Chondrocyte (in vitro differentiated cells): ENCODE results near the gene SLC26A8. TPM values are rescaled to one million over a fixed set of nuclear protein-coding genes. Genes with fewer than 3 reads are reported as not detected.

Experiments
- DNase-seq: peaks from one replicate; pipeline ENCODE4 v3.0.0; 2021; ENCODE audit warnings: mixed read lengths, low spot score
- H3K27ac Mint-ChIP-seq: one replicate; pipeline ENCODE4 v1.8.0; 2021; ENCODE audit warnings: mild to moderate bottlenecking, moderate library complexity, mixed read lengths; ENCODE audit not compliant: unreplicated experiment
- H3K27me3 Mint-ChIP-seq: 2 replicates; pipeline ENCODE4 v1.8.0; 2021; ENCODE audit warnings: low read depth, mixed read lengths
- H3K36me3 Mint-ChIP-seq: 2 replicates; pipeline ENCODE4 v1.8.0; 2021; ENCODE audit warnings: low read depth, mixed read lengths
- H3K4me1 Mint-ChIP-seq: 2 replicates; pipeline ENCODE4 v1.8.0; 2021; ENCODE audit warnings: low read depth, mild to moderate bottlenecking, mixed read lengths
- H3K4me3 Mint-ChIP-seq: one replicate; pipeline ENCODE4 v1.8.0; 2021; ENCODE audit warnings: mild to moderate bottlenecking, moderate library complexity, mixed read lengths; ENCODE audit not compliant: unreplicated experiment
- H3K9me3 Mint-ChIP-seq: 2 replicates; pipeline ENCODE4 v1.8.0; 2021; ENCODE audit warnings: low read depth, mixed read lengths
- CTCF ChIP-seq: fragments of 200-600 bp; sonication (generic); IDR thresholded peaks from 2 replicates; pipeline ENCODE4 v1.5.0; 2021; ENCODE audit warnings: antibody characterized with exemption, mild to moderate bottlenecking, moderate library complexity
- total RNA-seq: library from RNA; stranded (reverse); gene quantifications from 3 replicates; pipeline ENCODE4 v1.2.1, GENCODE V29; 2021

SLC26A8 gene
- total RNA-seq, 1 donor from 2014 or later: 0.15 TPM

- Mint-ChIP-seq H3K4me3 (no peak overlapping the region), H3K9me3 (no peaks in the 10 kb centered on the region), H3K27ac (no peak overlapping the region), H3K36me3 (peaks cover 13% of the 10 kb centered on the region), H3K4me1 (peaks cover 29% of the 10 kb centered on the region), H3K27me3 (no peaks in the 10 kb centered on the region)
- DNase-seq: no peak
- TF ChIP-seq CTCF: no peak
Measured at GRCh38 chr6:36062247-36062646, 37.8 kb upstream of the SLC26A8 start.

- H3K4me3 Mint-ChIP-seq: no peak overlapping the region
- peaks cover 13% of the 10 kb centered on the region for H3K36me3 Mint-ChIP-seq
- H3K9me3 Mint-ChIP-seq: no peaks in the 10 kb centered on the region
- H3K4me1 Mint-ChIP-seq: peaks cover 21% of the 10 kb centered on the region
- no peak overlapping the region for H3K27ac Mint-ChIP-seq
- no peak for TF ChIP-seq CTCF
- no peaks in the 10 kb centered on the region for H3K27me3 Mint-ChIP-seq
- no peak for DNase-seq
Measured at GRCh38 chr6:36061236-36061635, 36.8 kb upstream of the SLC26A8 start.

- Mint-ChIP-seq H3K4me1 (no peaks in the 10 kb centered on the region), H3K9me3 (no peaks in the 10 kb centered on the region), H3K27me3 (no peaks in the 10 kb centered on the region), H3K27ac (no peak overlapping the region), H3K4me3 (no peak overlapping the region), H3K36me3 (peaks cover 13% of the 10 kb centered on the region)
- TF ChIP-seq CTCF: no peak
- no peak for DNase-seq
Measured at GRCh38 chr6:36056178-36056577, 31.7 kb upstream of the SLC26A8 start.

GRCh38 chr6:36054956-36055355 lies 30.5 kb upstream of the SLC26A8 start:
- Mint-ChIP-seq H3K27ac (no peak overlapping the region), H3K27me3 (no peaks in the 10 kb centered on the region), H3K9me3 (no peaks in the 10 kb centered on the region), H3K4me1 (no peaks in the 10 kb centered on the region), H3K36me3 (peaks cover 7% of the 10 kb centered on the region), H3K4me3 (no peak overlapping the region)
- DNase-seq: no peak
- TF ChIP-seq CTCF: no peak

GRCh38 chr6:36054415-36054814 lies 30.0 kb upstream of the SLC26A8 start:
- DNase-seq: no peak
- no peaks in the 10 kb centered on the region for H3K9me3 Mint-ChIP-seq
- no peak overlapping the region for H3K4me3 Mint-ChIP-seq
- no peak overlapping the region for H3K27ac Mint-ChIP-seq
- no peak for TF ChIP-seq CTCF
- peaks cover 2% of the 10 kb centered on the region for H3K36me3 Mint-ChIP-seq
- H3K4me1 Mint-ChIP-seq: no peaks in the 10 kb centered on the region
- H3K27me3 Mint-ChIP-seq: no peaks in the 10 kb centered on the region
